Panc1 (cell line): ENCODE data around the gene FARP1. TPM values are rescaled to one million over a fixed set of nuclear protein-coding genes. Genes with fewer than 3 reads are reported as not detected.

Source experiments
- ATAC-seq: fragments of 200-7000 bp; cut with Tn5 transposase; 2 replicates; pipeline ENCODE4 v1.9.1; 2020; ENCODE audit warnings: mild to moderate bottlenecking, moderate library complexity
- BruUV-seq: library from RNA; stranded (reverse); fragments of 400-500 nt; replicated peaks from 2 replicates; lab custom pipeline; 2021; lab: Mats Ljungman, UMichigan
- CTCF ChIA-PET: fragments of 300-600 bp; sonication (Branson Sonifier 250); formaldehyde crosslinking; loops from one replicate; lab custom pipeline; 2022; ENCODE audit warnings: antibody characterized with exemption; lab: Charles Lee
- POLR2A ChIA-PET: fragments of 300-600 bp; sonication (Branson Sonifier 250); formaldehyde crosslinking; loops from one replicate; lab custom pipeline; 2022; ENCODE audit warnings: antibody characterized with exemption; lab: Charles Lee
- DNase-seq: peaks from one replicate; pipeline ENCODE4 v3.0.0-alpha.2; 2010; ENCODE audit warnings: low read depth, low spot score
- H3K27ac ChIP-seq: 2 replicates; pipeline ENCODE4 v1.5.1; 2011; ENCODE audit warnings: mild to moderate bottlenecking, low read length, inconsistent platforms
- H3K27me3 ChIP-seq: fragments of 200-500 bp; sonication (Bioruptor generic); 2 replicates; pipeline ENCODE4 v1.6.0; 2014; ENCODE audit warnings: low read length, inconsistent platforms; ENCODE audit not compliant: control insufficient read depth, insufficient read depth
- H3K36me3 ChIP-seq: fragments of 200-500 bp; sonication (Bioruptor generic); 2 replicates; pipeline ENCODE4 v1.5.1; 2014; ENCODE audit warnings: inconsistent platforms, mild to moderate bottlenecking, low read length, moderate library complexity; ENCODE audit not compliant: control insufficient read depth, insufficient read depth
- H3K4me1 ChIP-seq: 2 replicates; pipeline ENCODE4 v1.5.1; 2011; ENCODE audit warnings: inconsistent platforms, mild to moderate bottlenecking, low read length, moderate library complexity; ENCODE audit not compliant: control insufficient read depth, insufficient read depth
- H3K4me3 ChIP-seq, 2 experiments: 2 replicates each; pipeline ENCODE4 v1.5.1; 2011 to 2012; ENCODE audit warnings: low read depth in 2 of 2, low read length in 2 of 2, mild to moderate bottlenecking in 2 of 2, inconsistent platforms in 1 of 2, moderate library complexity in 1 of 2
- H3K9me3 ChIP-seq: fragments of 200-500 bp; sonication (Bioruptor generic); 2 replicates; pipeline ENCODE4 v1.5.1; 2014; ENCODE audit warnings: low read depth, mild to moderate bottlenecking, inconsistent platforms, low read length, moderate library complexity; ENCODE audit not compliant: control insufficient read depth, insufficient read depth
- POLR2AphosphoS5 ChIP-seq: IDR thresholded peaks from 2 replicates; pipeline ENCODE4 v1.6.1; 2012; ENCODE audit warnings: mild to moderate bottlenecking, low read depth, low read length, moderate library complexity
- SIN3A ChIP-seq: IDR thresholded peaks from 2 replicates; pipeline ENCODE4 v1.6.1; 2012; ENCODE audit warnings: low read depth, mild to moderate bottlenecking, low read length, moderate library complexity, borderline replicate concordance; ENCODE audit not compliant: insufficient read depth
- TCF7L2 ChIP-seq: IDR thresholded peaks from 2 replicates; pipeline ENCODE4 v1.6.1; 2011; ENCODE audit warnings: mild to moderate bottlenecking, low read depth, low read length, inconsistent platforms
- in situ Hi-C: cut with HindIII; loops from 2 replicates; pipeline ENCODE4 v1.10.0; 2016; ENCODE audit warnings: low sequenced_read_pairs, low pct_unique_long_range_greater_than_20kb
- intact Hi-C: fragments of 100-400 bp; cut with micrococcal nuclease; formaldehyde crosslinking; loops from one replicate; pipeline ENCODE4 v1.10.0; 2022; ENCODE audit not compliant: unreplicated experiment
- total RNA-seq: library from RNA; stranded (reverse); gene quantifications from one replicate; pipeline ENCODE4 v1.2.1, GENCODE V29; 2021; ENCODE audit not compliant: unreplicated experiment
- TF ChIP-seq, protein P1 (sequence below), 2 experiments: IDR thresholded peaks; 2 replicates each; pipeline ENCODE4 v1.6.1; 2011 to 2012; ENCODE audit warnings: low read depth in 2 of 2, control low read depth in 1 of 2, low read length in 1 of 2, mild to moderate bottlenecking in 1 of 2, moderate library complexity in 1 of 2; ENCODE audit not compliant: insufficient read depth in 1 of 2
- TF ChIP-seq, protein P2 (sequence below): fragments of 450-650 bp; IDR thresholded peaks from 2 replicates; pipeline ENCODE4 v1.5.1; 2017; ENCODE audit warnings: mild to moderate bottlenecking

FARP1 gene
- total RNA-seq, 1 experiment from 2014 or later, result 61.9 TPM

DNA sequence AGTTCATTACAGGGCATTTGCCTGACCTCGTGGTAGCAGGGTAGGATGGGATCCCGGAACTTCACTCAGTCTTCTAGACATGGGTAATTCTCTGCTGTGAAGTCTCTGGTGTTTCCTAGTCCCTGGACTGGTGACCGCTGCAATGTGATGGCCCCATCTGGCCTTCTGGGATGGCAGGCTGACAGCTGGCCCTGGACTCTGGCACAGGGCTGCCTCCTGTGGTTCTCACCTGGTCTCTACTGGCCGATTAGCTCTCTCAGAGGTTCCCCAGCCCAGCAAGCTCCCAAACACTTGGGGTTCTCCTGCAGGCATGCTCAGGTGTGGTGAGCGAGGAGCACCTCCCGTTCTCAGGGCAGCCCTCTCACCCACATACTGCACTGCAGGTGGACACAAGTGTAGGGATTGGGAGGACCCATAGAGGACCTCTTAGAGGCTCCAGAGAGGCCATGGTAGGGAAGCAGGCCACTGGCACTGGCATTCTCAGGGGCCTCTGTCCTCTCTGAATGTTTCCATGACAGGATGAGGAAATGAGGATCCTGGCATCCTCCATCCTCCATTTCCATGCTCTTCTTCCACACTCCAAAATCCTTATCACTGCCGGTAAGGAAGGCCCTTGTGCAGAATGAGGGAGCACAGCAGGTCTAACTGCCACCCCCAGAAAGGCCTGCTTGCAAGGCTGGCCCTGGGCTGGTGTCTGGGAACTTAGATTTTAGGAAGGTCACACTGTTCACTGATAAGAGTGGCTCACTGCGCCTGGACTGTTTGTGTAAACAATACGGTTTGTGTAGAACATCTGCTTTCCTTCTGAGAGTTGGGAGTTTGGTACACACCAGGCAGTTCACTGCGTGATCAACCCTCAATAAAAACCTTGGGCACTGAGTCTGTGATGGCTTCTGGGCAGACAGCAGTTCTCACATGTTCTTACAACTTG lies 31.5 kb upstream of the FARP1 start:
- CTCF ChIA-PET, result no interaction called here
- in situ Hi-C loops (no loop called here), intact Hi-C loops (no loop called here)
- no TSS peak for BruUV-seq
- no peak overlapping the region for H3K27ac ChIP-seq
- no peak for ATAC-seq
- H3K4me1 ChIP-seq, result no peaks in the 10 kb centered on the region
- no peaks in the 10 kb centered on the region for H3K9me3 ChIP-seq
- DNase-seq, result no peak
- TF ChIP-seq, protein P1, sequence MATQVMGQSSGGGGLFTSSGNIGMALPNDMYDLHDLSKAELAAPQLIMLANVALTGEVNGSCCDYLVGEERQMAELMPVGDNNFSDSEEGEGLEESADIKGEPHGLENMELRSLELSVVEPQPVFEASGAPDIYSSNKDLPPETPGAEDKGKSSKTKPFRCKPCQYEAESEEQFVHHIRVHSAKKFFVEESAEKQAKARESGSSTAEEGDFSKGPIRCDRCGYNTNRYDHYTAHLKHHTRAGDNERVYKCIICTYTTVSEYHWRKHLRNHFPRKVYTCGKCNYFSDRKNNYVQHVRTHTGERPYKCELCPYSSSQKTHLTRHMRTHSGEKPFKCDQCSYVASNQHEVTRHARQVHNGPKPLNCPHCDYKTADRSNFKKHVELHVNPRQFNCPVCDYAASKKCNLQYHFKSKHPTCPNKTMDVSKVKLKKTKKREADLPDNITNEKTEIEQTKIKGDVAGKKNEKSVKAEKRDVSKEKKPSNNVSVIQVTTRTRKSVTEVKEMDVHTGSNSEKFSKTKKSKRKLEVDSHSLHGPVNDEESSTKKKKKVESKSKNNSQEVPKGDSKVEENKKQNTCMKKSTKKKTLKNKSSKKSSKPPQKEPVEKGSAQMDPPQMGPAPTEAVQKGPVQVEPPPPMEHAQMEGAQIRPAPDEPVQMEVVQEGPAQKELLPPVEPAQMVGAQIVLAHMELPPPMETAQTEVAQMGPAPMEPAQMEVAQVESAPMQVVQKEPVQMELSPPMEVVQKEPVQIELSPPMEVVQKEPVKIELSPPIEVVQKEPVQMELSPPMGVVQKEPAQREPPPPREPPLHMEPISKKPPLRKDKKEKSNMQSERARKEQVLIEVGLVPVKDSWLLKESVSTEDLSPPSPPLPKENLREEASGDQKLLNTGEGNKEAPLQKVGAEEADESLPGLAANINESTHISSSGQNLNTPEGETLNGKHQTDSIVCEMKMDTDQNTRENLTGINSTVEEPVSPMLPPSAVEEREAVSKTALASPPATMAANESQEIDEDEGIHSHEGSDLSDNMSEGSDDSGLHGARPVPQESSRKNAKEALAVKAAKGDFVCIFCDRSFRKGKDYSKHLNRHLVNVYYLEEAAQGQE (IDR thresholded peaks at IDR 0.05; ENCODE audit: insufficient read depth in 1 of 2, low read depth in 2 of 2, low read length in 1 of 2), result no peak
- TF ChIP-seq POLR2AphosphoS5, result no peak
- no peak for TF ChIP-seq TCF7L2
- TF ChIP-seq, protein P2, sequence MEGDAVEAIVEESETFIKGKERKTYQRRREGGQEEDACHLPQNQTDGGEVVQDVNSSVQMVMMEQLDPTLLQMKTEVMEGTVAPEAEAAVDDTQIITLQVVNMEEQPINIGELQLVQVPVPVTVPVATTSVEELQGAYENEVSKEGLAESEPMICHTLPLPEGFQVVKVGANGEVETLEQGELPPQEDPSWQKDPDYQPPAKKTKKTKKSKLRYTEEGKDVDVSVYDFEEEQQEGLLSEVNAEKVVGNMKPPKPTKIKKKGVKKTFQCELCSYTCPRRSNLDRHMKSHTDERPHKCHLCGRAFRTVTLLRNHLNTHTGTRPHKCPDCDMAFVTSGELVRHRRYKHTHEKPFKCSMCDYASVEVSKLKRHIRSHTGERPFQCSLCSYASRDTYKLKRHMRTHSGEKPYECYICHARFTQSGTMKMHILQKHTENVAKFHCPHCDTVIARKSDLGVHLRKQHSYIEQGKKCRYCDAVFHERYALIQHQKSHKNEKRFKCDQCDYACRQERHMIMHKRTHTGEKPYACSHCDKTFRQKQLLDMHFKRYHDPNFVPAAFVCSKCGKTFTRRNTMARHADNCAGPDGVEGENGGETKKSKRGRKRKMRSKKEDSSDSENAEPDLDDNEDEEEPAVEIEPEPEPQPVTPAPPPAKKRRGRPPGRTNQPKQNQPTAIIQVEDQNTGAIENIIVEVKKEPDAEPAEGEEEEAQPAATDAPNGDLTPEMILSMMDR, result no peak
- TF ChIP-seq SIN3A, result no peak
- POLR2A ChIA-PET, result no interaction called here
- no peaks in the 10 kb centered on the region for H3K27me3 ChIP-seq
- H3K36me3 ChIP-seq, result no peaks in the 10 kb centered on the region
- no peak overlapping the region for H3K4me3 ChIP-seq

DNA sequence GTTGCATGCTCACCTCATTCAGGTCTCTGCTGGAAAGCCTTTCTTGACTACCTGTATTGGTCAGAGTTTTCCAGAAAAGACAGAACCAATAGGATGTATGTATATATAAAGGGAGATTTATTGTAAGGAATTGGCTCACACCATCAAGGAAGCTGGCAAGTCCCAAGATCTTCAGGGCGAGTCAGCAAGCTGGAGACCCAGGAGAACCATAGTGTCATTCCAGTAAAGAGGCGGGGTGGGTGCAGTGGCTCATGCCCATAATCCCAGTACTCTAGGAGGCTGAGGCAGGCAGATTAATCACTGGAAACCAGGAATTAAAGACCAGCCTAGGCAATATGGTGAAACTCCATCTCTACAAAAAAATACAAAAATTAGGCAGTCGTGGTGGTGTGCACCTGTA lies 30.4 kb upstream of the FARP1 start:
- Histone ChIP-seq H3K4me1 (no peaks in the 10 kb centered on the region), H3K27ac (no peak overlapping the region), H3K4me3 (no peak overlapping the region), H3K27me3 (no peaks in the 10 kb centered on the region), H3K9me3 (no peaks in the 10 kb centered on the region), H3K36me3 (no peaks in the 10 kb centered on the region)
- ChIA-PET CTCF (no interaction called here), POLR2A (no interaction called here)
- BruUV-seq, result no TSS peak
- ATAC-seq (no peak), DNase-seq (no peak)
- intact Hi-C loops (no loop called here), in situ Hi-C loops (no loop called here)
- TF ChIP-seq, protein P1 (IDR thresholded peaks at IDR 0.05; ENCODE audit: insufficient read depth in 1 of 2, low read depth in 2 of 2, low read length in 1 of 2), result no peak
- no peak for TF ChIP-seq SIN3A
- no peak for TF ChIP-seq TCF7L2
